SK-N-SH (cell line): Measurements from ENCODE around the gene B3GNT3. TPM values are rescaled to one million over a fixed set of nuclear protein-coding genes. Genes with fewer than 3 reads are reported as not detected.

Experiments
- CTCF ChIA-PET: fragments of 300-600, 350-600 bp; formaldehyde crosslinking; extraction: SDS; loops from one replicate; lab custom pipeline; 2021; lab: Yijun Ruan, JAX
- POLR2A ChIA-PET: fragments of 350-600 bp; sonication (Branson Sonifier 250); formaldehyde crosslinking; extraction: SDS; loops from one replicate; lab custom pipeline; 2020; ENCODE audit warnings: antibody characterized with exemption, inconsistent platforms; lab: Yijun Ruan, JAX
- DNase-seq: peaks from one replicate; pipeline ENCODE4 v3.0.0; 2012
- H2AFZ ChIP-seq: fragments of 200-600 bp; sonication (generic); 2 replicates; pipeline ENCODE4 v1.8.1; 2016; ENCODE audit warnings: antibody characterized with exemption, mild to moderate bottlenecking, low read depth
- H3F3A ChIP-seq: fragments of 200-600 bp; sonication (generic); replicated peaks from 2 replicates; pipeline ENCODE3; 2016; ENCODE audit warnings: antibody characterized with exemption, mild to moderate bottlenecking; ENCODE audit not compliant: insufficient read depth
- H3K27ac ChIP-seq, 2 experiments: fragments of 200-500 bp in 1 of 2; fragments of 200-600 bp in 1 of 2; sonication (Bioruptor generic) in 1 of 2; sonication (generic), shearing (Covaris generic) in 1 of 2; 2 replicates each; pipeline versions ENCODE4 v1.5.1 to v1.6.1; 2014 to 2016; ENCODE audit warnings: low read depth in 2 of 2, inconsistent platforms in 1 of 2, low read length in 1 of 2, mild to moderate bottlenecking in 1 of 2, mixed read lengths in 1 of 2
- H3K27me3 ChIP-seq: fragments of 200-600 bp; sonication (generic), shearing (Covaris generic); 2 replicates; pipeline ENCODE4 v1.6.1; 2016; ENCODE audit warnings: mixed run types; ENCODE audit not compliant: insufficient read depth
- H3K36me3 ChIP-seq, 2 experiments: fragments of 200-500 bp in 1 of 2; fragments of 200-600 bp in 1 of 2; sonication (Bioruptor generic) in 1 of 2; sonication (generic) in 1 of 2; replicated peaks in 1 of 2; 2 replicates each; pipeline versions ENCODE3 to v1.5.1; 2014 to 2016; ENCODE audit warnings: low read length in 1 of 2, mild to moderate bottlenecking in 1 of 2; ENCODE audit not compliant: insufficient read depth in 2 of 2, control insufficient read depth in 1 of 2
- H3K4me1 ChIP-seq, 2 experiments: fragments of 200-500 bp in 1 of 2; fragments of 200-600 bp in 1 of 2; sonication (Bioruptor generic) in 1 of 2; sonication (generic), shearing (Covaris generic) in 1 of 2; 2 replicates each; pipeline versions ENCODE4 v1.5.1 to v1.6.1; 2014 to 2016; ENCODE audit warnings: low read depth in 1 of 2, low read length in 1 of 2, mixed run types in 1 of 2; ENCODE audit not compliant: insufficient read depth in 2 of 2, control insufficient read depth in 1 of 2
- H3K4me2 ChIP-seq: fragments of 200-600 bp; sonication (generic), shearing (Covaris generic); 2 replicates; pipeline ENCODE4 v1.6.1; 2017; ENCODE audit warnings: mixed run types
- H3K4me3 ChIP-seq, 2 experiments: fragments of 200-500 bp in 1 of 2; fragments of 200-600 bp in 1 of 2; sonication (Bioruptor generic) in 1 of 2; sonication (generic), shearing (Covaris generic) in 1 of 2; 2 replicates each; pipeline versions ENCODE4 v1.5.1 to v1.8.1; 2014 to 2016; ENCODE audit warnings: low read depth in 2 of 2, inconsistent platforms in 1 of 2, low read length in 1 of 2, mild to moderate bottlenecking in 1 of 2, mixed read lengths in 1 of 2, moderate library complexity in 1 of 2
- H3K79me2 ChIP-seq: fragments of 200-600 bp; sonication (generic); 2 replicates; pipeline ENCODE4 v1.8.1; 2017; ENCODE audit warnings: mild to moderate bottlenecking; ENCODE audit not compliant: insufficient read depth
- H3K9ac ChIP-seq: fragments of 200-600 bp; sonication (generic); 2 replicates; pipeline ENCODE4 v1.6.1; 2017; ENCODE audit warnings: mixed run types
- H3K9me2 ChIP-seq: fragments of 200-600 bp; sonication (generic); 2 replicates; pipeline ENCODE4 v1.6.1; 2017; ENCODE audit warnings: mixed run types
- H3K9me3 ChIP-seq: fragments of 200-600 bp; sonication (generic); 2 replicates; pipeline ENCODE4 v1.6.1; 2017; ENCODE audit warnings: mixed run types, mild to moderate bottlenecking, moderate library complexity
- H4K20me1 ChIP-seq: fragments of 200-600 bp; sonication (generic); 2 replicates; pipeline ENCODE4 v1.6.1; 2017; ENCODE audit warnings: mild to moderate bottlenecking, mixed run types; ENCODE audit not compliant: insufficient read depth
- ELF1 ChIP-seq: IDR thresholded peaks from 2 replicates; pipeline ENCODE4 v1.4.0; 2012
- FOXM1 ChIP-seq: IDR thresholded peaks from 2 replicates; pipeline ENCODE4 v1.4.0; 2012; ENCODE audit warnings: low read depth, mild to moderate bottlenecking
- GABPA ChIP-seq: IDR thresholded peaks from 2 replicates; pipeline ENCODE4 v1.4.0; 2012; ENCODE audit warnings: low read depth, mild to moderate bottlenecking
- GATA2 ChIP-seq: sonication (generic); formaldehyde crosslinking; IDR thresholded peaks from 2 replicates; pipeline ENCODE4 v1.5.0; 2020; ENCODE audit warnings: mild to moderate bottlenecking, missing genetic modification reagents
- JUND ChIP-seq: IDR thresholded peaks from 2 replicates; pipeline ENCODE4 v1.4.0; 2012
- MEF2A ChIP-seq: IDR thresholded peaks from 2 replicates; pipeline ENCODE4 v1.4.0; 2012; ENCODE audit warnings: low read depth, borderline replicate concordance
- NRF1 ChIP-seq: IDR thresholded peaks from 2 replicates; pipeline ENCODE4 v1.6.1; 2012; ENCODE audit warnings: low read depth, mild to moderate bottlenecking, low read length
- SIN3A ChIP-seq: IDR thresholded peaks from 2 replicates; pipeline ENCODE4 v1.6.1; 2012; ENCODE audit warnings: low read depth, mild to moderate bottlenecking, low read length, moderate library complexity, borderline replicate concordance
- TAF1 ChIP-seq: IDR thresholded peaks from 2 replicates; pipeline ENCODE4 v1.6.1; 2012; ENCODE audit warnings: low read depth, mild to moderate bottlenecking, low read length, moderate library complexity, borderline replicate concordance
- TCF12 ChIP-seq: IDR thresholded peaks from 2 replicates; pipeline ENCODE4 v1.4.0; 2012
- TEAD4 ChIP-seq: IDR thresholded peaks from 2 replicates; pipeline ENCODE4 v1.4.0; 2012; ENCODE audit warnings: mild to moderate bottlenecking, borderline replicate concordance; ENCODE audit not compliant: insufficient read depth
- WGBS: methylation state at CpG from one replicate; pipeline ENCODE4 v1.1.6; 2017; ENCODE audit warnings: low lambda C conversion rate; 5-methylcytosine and 5-hydroxymethylcytosine counted together
- polyA plus RNA-seq, 3 experiments: library from polyadenylated mRNA; depleted of rRNA; stranded (reverse); fragments of >200 nt; gene quantifications; 2 replicates each; pipeline ENCODE4 v1.2.3, GENCODE V29; 2012
- TF ChIP-seq, protein P1 (sequence below): IDR thresholded peaks from 2 replicates; pipeline ENCODE4 v1.6.1; 2012; ENCODE audit warnings: mild to moderate bottlenecking, low read depth, low read length, moderate library complexity
- TF ChIP-seq, protein P2 (sequence below): IDR thresholded peaks from 2 replicates; pipeline ENCODE4 v1.4.0; 2012; ENCODE audit warnings: low read depth, borderline replicate concordance
- TF ChIP-seq, protein P3 (sequence below): fragments of 200-600 bp; sonication (generic); IDR thresholded peaks from 2 replicates; pipeline ENCODE4 v1.6.1; 2017; ENCODE audit warnings: antibody characterized with exemption, mild to moderate bottlenecking, moderate library complexity

Gene B3GNT3
- polyA plus RNA-seq, 1 of the 3 experiments (the other 2 are of a cell fraction) = not detected

DNA sequence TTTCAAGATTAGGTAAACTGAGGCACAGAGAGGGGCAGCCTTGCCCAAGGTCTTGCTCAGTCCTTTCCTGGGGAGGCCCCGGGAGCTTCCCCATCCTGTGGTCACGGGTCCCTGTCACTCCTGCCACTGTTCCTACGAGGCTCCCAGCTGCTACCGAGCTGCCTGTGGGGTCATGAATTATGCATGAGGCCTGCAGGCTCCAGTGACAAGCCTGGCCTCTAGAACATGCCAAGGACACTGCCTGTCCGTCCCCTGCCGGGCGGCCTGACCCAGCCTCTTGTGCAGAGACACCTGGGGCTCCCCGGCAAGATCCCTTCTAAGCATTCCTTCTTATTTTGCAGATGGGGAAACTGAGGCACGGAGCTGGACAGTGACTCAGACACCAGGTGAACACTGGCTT is 41.0 kb upstream of the B3GNT3 start:
- Histone ChIP-seq H3K4me1 (peaks cover 9 to 17% of the 10 kb centered on the region in 2 experiments; a peak in 1 of 4 replicates), H3K9me2 (no peaks in the 10 kb centered on the region), H3K36me3 (no peaks in the 10 kb centered on the region), H4K20me1 (no peaks in the 10 kb centered on the region), H3K27me3 (no peaks in the 10 kb centered on the region), H3K9ac (no peak overlapping the region), H3K9me3 (no peaks in the 10 kb centered on the region), H3K27ac (no peak overlapping the region), H3K4me2 (no peak overlapping the region), H3K4me3 (no peak overlapping the region), H3K79me2 (no peaks in the 10 kb centered on the region), H3F3A (peaks cover 3% of the 10 kb centered on the region), H2AFZ (no peak overlapping the region)
- DNase-seq = no peak
- ChIA-PET POLR2A (no interaction called here), CTCF (interaction anchor here (0.9 to 1.1 kb wide), 2 partner anchors 21 to 106 kb away, joined by 3 to 5 read pairs; partner anchors contain the start of gene RPL18A)
- 73% methylated on average over 7 of the region's 9 CpGs for WGBS
- TF ChIP-seq FOXM1 (no peak), TCF12 (no peak), JUND (no peak), TEAD4 (no peak), NRF1 (no peak), TAF1 (no peak), SIN3A (no peak), GATA2 (CRISPR knock-in tag) (no peak), GABPA (no peak), ELF1 (no peak), MEF2A (no peak)
- TF ChIP-seq, protein P1, sequence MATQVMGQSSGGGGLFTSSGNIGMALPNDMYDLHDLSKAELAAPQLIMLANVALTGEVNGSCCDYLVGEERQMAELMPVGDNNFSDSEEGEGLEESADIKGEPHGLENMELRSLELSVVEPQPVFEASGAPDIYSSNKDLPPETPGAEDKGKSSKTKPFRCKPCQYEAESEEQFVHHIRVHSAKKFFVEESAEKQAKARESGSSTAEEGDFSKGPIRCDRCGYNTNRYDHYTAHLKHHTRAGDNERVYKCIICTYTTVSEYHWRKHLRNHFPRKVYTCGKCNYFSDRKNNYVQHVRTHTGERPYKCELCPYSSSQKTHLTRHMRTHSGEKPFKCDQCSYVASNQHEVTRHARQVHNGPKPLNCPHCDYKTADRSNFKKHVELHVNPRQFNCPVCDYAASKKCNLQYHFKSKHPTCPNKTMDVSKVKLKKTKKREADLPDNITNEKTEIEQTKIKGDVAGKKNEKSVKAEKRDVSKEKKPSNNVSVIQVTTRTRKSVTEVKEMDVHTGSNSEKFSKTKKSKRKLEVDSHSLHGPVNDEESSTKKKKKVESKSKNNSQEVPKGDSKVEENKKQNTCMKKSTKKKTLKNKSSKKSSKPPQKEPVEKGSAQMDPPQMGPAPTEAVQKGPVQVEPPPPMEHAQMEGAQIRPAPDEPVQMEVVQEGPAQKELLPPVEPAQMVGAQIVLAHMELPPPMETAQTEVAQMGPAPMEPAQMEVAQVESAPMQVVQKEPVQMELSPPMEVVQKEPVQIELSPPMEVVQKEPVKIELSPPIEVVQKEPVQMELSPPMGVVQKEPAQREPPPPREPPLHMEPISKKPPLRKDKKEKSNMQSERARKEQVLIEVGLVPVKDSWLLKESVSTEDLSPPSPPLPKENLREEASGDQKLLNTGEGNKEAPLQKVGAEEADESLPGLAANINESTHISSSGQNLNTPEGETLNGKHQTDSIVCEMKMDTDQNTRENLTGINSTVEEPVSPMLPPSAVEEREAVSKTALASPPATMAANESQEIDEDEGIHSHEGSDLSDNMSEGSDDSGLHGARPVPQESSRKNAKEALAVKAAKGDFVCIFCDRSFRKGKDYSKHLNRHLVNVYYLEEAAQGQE = no peak
- TF ChIP-seq, protein P2, sequence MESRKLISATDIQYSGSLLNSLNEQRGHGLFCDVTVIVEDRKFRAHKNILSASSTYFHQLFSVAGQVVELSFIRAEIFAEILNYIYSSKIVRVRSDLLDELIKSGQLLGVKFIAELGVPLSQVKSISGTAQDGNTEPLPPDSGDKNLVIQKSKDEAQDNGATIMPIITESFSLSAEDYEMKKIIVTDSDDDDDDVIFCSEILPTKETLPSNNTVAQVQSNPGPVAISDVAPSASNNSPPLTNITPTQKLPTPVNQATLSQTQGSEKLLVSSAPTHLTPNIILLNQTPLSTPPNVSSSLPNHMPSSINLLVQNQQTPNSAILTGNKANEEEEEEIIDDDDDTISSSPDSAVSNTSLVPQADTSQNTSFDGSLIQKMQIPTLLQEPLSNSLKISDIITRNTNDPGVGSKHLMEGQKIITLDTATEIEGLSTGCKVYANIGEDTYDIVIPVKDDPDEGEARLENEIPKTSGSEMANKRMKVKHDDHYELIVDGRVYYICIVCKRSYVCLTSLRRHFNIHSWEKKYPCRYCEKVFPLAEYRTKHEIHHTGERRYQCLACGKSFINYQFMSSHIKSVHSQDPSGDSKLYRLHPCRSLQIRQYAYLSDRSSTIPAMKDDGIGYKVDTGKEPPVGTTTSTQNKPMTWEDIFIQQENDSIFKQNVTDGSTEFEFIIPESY = no peak
- TF ChIP-seq, protein P3, sequence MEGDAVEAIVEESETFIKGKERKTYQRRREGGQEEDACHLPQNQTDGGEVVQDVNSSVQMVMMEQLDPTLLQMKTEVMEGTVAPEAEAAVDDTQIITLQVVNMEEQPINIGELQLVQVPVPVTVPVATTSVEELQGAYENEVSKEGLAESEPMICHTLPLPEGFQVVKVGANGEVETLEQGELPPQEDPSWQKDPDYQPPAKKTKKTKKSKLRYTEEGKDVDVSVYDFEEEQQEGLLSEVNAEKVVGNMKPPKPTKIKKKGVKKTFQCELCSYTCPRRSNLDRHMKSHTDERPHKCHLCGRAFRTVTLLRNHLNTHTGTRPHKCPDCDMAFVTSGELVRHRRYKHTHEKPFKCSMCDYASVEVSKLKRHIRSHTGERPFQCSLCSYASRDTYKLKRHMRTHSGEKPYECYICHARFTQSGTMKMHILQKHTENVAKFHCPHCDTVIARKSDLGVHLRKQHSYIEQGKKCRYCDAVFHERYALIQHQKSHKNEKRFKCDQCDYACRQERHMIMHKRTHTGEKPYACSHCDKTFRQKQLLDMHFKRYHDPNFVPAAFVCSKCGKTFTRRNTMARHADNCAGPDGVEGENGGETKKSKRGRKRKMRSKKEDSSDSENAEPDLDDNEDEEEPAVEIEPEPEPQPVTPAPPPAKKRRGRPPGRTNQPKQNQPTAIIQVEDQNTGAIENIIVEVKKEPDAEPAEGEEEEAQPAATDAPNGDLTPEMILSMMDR = no peak
